T-helper 2 cell (primary cell): ENCODE data around the gene FRMD3.
"Not testable (repeated sequence)": the region's sequence is repeated elsewhere in the genome, so short reads cannot be mapped to it uniquely, and the experiment has no call there.

Experiments used
- DNase-seq, 5 experiments: peaks; one replicate each; pipeline versions ENCODE4 v3.0.0 to v3.0.0-alpha.2; 2012 to 2022

Gene FRMD3

DNA sequence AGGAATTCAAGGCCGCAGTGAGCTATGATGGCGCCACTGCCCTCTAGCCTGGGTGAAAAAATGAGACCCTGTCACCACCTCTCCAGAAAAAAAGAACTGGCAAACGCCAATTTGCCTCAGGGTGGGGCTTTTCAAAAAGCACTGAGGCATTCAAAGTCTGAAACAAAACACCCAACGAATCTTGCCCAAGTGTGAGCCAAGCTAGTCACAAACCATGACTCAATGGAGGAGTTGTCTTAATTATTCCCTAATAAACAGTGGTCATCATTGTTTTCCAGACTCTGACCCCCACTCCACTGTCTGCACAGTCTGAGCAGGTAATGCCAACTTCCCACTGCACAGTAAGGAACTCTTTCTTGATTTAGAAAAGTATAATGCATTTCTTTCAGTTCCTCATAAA lies 16.8 kb downstream of the FRMD3 start:
- no peak for DNase-seq

DNA sequence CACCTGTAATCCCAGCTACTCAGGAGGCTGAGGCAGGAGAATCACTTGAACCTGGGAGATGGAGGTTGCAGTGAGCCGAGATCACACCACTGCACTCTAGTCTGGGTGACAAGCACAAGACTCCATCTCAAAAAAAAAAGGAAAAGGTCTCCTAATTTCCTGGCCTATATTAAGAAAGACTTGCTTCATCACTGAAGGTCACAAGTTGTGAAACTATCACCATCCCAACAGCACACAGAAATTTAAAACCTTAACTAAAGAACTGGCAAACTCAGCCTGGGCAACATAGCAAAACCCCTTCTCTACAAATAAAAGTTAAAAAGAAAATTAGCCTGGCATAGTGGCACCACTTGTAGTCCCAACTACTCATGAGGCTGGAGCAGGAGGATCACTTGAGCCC lies 17.2 kb downstream of the FRMD3 start:
- DNase-seq = no peak

DNA sequence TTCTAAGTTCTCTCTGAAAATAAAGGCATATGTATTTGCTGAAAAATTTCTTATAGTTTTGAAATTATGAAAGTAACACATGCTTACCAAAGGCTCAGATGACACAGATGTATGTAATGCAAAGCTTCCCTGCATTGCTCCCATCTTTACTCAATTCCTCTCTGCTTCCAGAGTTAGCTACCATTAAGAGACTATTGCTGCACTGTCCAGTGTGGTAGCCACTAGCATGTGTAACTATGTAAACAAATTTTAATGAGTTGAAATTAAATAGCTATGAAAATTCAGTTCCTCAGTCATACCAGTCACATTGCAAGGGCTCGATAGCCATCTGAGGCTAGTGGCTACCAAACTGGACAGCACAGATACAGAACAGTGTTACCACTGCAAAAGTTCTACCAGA lies 17.9 kb downstream of the FRMD3 start:
- DNase-seq = no peak

DNA sequence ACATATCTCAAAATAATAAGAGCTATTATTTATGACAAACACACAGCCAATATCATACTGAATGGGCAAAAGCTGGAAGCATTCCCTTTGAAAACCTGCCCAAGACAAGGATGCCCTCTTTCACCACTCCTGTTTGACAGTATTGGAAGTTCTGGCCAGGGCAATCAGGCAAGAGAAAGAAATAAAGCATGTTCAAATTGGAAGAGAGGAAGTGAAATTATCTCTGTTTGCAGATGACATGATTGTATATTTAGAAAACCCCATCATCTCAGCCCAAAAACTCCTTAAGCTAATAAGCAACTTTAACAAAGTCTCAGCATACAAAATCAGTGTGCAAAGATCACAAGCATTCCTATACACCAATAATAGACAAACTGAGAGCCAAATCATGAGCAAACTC lies 20.2 kb downstream of the FRMD3 start:
- not testable (repeated sequence) for DNase-seq

DNA sequence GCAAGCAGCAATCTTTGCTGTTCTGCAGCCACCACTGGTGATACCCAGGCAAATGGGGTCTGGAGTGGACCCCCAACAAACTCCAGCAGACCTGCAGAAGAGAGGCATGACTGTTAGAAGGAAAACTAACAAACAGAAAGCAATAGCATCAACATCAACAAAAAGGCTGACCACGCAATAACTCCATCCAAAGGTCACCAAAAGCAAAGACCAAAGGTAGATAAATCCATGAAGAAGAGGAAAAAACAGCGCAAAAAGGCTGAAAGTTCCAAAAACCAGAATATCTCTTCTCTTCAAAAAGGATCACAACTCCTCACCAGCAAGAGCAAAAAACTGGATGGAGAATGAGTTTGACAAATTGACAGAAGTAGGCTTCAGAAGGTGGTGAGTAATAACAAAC lies 23.4 kb downstream of the FRMD3 start:
- DNase-seq = no peak

DNA sequence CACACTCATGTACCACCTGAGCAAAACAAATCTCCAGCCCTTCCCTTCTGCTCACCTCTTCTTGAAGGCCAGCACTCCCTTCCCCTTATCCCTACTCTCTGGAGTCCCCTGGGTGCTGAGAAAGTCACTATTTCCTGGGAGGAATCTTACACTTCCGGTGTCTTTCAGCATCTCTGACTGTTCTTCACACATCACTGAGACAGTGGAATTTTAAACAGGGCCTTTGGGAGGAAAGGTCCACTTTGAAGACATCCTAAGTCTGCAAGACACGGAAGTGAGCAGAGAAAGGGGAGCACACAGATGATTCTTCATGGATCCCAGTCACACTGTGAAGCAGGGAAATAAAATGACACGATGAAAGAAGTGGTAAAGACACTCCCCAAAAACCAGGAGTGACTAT lies 25.6 kb downstream of the FRMD3 start:
- DNase-seq = no peak

DNA sequence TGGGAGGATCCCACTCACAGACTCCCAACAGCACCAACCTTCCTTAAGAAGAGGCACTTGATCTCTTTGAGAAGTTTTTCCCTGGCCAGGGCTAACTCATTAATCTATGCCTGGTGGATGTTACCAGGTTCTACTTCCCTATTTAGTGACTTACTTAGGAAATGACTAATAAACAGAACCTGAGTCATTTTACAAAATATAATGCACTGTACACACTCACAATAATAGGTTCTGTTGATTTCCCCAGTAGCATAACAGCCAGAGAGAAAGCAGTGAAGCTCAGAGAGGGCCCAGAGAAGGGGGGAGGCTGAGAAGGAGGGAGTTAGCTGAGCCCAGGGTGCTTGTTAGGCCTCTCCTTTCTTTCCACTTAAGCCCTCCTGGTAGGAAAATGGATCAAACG lies 27.1 kb downstream of the FRMD3 start:
- peak in 1 of 5 experiments; percentile 15 for DNase-seq

DNA sequence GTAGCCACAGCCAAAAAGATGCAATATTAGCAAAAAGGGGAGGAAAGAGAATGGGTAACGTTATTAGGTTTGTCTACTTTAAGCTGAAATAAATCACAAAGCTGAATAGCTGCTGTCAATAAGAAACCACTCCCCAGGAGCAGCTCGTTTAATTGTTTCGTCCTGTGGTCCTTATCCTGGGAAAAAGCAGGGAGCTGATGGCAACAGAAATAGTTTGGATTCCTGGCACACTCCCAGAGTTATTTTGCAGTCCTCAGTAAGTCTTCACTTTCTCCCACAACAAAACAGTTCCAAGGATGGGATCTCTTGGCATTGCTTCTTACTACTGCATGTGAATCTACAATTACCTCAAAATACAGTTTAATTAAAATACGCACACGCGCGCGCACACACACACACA lies 28.8 kb downstream of the FRMD3 start:
- DNase-seq = no peak

DNA sequence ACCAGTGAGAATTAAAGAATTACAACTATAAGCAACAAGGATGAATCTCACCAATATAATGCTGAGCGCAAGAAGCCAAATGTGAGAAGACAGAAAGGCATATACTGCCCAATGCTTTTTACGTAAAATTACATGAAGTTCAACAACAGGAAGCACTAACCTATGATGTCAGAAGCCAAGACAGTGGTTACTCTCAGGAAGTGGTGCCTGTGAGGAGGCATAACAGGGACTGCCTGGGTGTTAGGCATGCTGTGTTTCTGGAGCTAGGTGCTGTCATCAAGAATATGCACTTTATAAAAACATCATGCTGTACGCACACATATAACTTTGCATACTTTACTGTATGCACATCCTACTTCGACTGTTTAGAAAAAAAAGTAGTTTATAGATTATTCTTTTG lies 30.1 kb downstream of the FRMD3 start:
- peak in 1 of 5 experiments; percentile 50 for DNase-seq

DNA sequence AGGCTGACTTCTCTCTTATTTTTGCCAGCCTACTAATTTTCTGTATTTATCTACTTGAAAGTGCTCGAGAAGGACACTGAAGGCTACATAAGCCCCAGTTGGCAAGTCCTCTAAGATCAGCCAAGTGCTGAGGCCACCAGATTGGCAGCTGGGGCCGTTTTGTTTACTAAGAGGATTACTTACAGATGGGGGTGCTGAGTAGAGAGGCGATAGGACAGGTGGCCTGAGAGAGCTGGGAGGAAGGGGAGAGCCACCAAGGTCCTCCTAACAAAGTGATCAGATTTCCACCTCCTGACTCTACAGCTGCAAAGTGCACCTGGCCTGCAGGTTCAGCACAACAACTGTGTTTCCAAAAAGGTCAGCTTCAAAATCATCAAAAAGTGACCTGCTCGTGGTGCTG lies 32.9 kb downstream of the FRMD3 start:
- DNase-seq = no peak

DNA sequence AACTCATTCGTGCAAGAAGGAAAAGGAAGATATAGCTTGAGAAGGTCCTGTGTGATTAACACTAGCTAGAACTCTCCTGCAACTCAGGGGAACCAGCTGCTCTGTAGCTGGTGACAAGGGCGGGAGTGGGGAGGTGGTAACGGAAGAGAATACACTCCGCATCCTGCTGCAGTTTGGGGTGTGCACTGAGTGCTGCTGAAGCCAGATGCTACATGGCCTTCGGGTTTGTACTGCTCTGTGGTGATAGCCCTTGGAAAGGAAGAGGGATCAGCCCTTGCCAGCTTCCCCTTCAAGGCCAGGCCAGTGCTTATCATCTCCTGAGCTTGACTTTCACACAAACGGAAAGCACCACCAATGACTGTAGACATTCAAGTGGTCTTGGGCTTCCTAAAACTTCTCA lies 34.3 kb downstream of the FRMD3 start:
- DNase-seq = no peak

DNA sequence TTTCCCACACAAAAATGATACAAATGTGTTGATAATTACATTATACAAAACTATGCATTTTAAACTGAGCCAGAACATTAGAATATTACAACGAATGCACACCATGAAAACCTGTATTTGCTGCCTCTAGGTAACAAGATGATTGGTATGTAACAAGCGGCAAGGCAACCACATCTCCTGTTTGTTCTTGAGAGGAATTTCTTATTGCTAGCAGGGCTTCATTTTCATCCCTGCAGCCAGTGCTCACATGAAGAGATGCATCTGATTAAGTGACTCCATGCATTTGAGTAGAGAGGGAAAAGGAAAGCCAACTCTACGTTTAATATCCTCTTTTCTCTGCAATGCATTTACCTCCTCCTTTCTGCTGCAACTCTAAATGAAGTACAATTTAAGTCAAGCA lies 36.6 kb downstream of the FRMD3 start:
- DNase-seq = no peak

DNA sequence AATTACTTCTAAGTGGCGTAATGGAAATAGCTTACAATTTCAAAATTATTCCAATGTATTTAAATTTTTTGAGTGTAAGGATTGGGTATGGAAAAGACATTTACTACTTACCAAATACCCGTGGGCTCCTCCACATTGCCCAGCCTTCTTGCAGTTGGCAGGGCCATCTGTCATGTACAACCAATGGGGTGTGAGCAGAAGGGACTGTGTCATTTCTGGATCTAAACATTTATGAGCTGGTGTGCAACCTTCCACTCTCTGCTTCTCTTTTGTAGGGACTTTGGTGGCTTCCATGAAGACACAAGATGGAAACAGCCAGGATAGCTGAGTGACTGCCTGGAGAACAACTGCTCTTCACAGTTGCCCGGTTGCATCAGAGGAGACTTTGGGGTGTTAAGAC lies 40.8 kb downstream of the FRMD3 start:
- no peak for DNase-seq

DNA sequence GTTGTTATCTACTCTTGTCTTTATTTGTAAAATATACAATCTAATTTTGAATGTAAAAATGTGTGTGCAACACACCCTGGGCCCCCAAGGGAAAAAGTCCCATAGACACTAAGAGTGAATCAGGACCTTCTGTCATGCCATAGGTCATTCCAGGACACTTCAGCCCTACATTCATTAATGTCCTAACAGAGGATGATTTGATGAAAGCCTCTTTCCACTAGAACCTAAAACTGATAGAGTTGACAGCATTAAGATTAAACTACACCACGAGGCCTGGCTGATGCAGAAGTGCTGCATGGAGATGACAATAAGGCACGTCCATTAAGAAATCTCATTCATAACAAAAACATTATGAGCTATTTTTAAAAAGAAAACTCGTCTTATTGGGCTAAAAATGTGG lies 46.2 kb downstream of the FRMD3 start:
- DNase-seq = no peak

DNA sequence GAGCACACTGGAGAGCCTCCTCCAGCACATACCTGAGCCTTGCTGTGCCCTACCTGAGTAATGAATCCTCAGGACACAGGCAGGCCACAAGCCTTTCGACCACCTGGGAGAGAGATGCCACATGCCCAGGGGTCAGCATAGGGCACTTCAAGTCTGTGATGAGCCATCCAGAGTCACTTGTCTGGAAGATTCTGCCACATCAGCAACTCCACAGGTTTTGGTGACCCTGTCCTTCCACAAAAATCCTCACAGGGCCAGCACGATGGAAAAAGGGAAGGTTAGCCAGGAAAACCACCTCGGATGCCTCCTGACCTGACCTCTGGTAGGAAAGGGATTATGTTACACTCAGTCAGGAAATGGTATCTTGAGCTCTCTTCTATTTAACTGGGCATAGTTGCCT lies 46.8 kb downstream of the FRMD3 start:
- no peak for DNase-seq

DNA sequence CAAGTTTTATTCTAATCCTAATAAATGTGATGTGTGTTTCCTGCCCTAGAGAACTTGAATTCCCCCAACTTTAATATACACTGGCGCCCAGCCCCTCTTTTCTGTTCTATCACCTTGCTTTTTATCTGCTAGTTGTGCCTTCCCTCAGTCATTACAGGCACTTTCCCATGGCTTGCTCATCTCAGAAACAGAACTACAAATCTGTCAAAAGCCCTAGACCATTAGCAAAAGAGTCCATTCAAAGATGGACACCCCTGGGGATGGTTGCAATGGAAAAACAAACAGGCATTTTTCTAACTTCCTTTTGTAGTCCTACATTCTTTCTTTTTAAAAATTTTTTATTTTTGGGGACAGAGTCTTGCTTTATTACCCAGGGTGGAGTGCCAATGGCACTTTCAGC lies 48.2 kb downstream of the FRMD3 start:
- no peak for DNase-seq

DNA sequence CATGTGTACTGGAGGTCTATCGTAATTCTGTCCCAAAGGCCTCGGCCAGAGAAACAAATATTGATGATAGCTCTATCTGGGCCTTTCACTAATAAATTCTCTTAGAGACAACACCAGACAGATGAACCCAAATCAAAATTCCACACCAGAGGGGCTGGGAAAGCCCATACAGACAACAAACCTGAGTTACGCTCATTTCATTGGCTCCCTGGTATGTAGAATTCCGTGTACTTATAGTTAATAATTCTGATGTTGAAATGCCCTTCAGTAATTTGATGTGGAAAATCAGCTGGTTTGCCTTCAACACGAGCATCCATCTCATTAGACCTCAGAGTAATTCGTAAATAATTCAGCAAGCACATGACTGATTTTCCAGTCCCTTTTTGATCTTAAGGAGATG lies 53.2 kb downstream of the FRMD3 start:
- DNase-seq = no peak

DNA sequence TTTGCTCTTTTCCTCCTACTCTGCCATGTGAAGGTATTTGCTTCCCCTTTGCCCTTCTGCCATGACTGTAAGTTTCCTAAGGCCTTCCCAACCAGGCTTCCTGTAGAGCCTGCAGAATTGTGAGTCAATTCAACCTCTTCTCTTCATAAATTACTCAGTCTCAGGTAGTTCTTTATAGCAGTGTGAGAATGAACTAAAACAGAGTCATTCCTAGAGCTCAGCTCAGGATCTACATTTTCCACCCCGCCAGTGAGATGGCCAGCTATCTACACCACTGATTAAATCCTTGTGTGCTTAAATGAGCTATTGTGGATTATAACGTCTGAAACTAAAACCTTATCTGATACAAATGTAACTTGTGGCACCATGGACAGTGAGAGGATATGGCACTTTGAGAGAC lies 55.0 kb downstream of the FRMD3 start:
- DNase-seq = no peak

DNA sequence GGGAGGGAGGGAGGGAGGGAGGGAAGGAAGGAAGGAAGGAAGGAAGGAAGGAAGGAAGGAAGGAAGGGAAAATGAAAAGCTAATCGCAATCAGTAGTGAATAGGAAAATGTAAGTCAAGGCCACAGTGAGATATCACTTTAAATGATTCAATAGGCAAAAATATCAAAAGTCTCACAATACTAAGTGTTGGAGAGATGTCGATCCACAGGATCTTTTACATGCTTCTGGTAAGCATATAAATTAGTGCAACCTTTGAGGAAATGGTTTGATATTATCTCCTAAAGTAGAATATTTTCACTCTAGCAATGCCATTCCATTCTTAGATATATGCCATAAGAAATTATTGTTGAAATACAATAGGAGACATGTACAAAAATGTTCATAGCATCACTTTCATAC lies 58.4 kb downstream of the FRMD3 start:
- no peak for DNase-seq

DNA sequence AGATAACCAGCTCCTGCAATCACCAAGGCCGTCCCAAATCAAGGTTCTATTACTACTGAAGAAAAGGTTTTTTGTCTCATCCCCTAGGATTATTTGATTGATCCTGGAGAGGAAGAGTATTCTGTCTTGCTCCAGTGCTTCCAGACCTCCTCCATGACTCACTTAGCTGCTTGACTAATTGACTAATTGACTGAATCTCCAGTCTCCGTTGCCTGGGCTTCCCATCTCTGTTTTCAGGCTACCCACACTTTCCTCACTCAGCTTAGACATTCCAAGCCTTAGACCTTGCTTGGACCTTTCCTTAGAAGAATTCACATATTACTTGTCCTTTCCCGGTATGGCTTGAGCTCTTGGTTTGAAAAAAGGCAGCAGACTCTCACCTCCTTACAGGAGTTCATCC lies 60.6 kb downstream of the FRMD3 start:
- no peak for DNase-seq

DNA sequence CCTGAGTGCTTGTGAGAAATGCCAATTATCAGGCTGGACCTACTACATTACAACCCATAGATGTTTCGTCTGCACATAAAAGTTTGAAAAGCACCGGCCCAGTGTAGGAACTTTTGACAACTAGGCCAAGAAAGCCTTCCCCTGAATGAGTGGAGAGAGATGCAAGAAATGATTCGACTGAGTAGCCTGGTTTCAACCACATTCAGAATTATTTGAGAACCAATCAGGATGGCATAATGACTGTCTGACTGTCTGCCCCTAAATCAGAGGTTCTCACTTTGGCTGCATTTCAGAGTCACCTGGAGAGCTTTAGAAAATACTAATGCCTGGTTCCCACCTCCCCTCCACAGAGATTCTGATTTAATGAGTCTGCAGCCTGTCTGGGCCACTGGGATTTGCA lies 61.1 kb downstream of the FRMD3 start:
- DNase-seq = no peak

DNA sequence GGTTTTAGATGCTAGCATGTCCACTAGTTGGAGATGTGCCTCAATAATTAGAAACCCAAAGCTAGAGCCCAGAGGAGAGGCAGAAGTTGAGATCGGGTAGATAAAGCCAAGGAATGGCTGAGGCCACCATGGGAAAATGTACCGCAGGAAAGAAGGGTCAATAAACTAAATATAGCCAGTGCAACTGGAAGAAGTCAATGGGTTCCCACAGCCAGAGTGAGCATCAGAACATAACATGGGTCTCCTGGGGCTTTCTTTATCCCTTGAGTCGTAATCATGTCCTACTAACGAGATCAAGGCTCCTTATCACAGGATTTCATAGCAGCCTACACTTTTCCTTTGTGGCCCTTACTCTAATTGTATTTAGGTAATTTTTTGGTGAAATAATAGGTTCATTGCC lies 61.7 kb downstream of the FRMD3 start:
- DNase-seq = no peak

DNA sequence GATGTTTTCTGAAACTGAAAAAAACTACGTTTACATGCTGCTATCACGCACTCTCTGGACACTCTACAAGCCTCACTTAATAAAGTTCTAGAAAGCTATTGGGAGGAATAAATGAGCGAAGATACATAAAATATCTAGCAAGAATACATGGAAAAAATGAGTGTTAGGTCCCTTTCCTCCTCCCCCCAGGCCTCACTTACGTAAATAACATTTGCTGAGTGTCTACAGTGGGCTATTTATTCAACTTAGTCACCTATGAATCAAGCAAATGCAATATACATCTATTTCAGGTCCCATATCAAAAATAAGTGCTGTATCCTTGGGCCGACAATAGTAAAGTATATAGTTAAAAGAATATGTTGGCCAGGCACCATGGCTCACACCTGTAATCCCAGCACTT lies 62.5 kb downstream of the FRMD3 start:
- no peak for DNase-seq

DNA sequence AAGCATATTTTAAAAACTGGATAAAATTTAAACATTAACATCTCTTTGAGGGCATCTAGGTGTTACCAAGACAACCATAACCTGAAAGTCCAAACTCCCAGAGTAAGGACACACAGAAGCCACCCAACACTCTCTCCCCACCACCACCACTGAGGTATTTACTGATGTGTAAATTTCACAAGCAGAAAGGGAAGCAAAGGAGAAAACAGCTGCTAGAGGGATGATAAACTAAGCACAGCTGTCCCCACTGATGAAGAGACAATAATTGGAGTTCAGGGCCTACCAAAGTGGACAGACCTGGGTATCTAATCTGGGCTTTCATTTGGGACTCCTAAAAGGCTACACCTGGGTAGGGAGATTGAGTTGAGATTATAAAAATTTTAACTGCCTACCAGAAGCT lies 63.6 kb downstream of the FRMD3 start:
- DNase-seq = no peak

DNA sequence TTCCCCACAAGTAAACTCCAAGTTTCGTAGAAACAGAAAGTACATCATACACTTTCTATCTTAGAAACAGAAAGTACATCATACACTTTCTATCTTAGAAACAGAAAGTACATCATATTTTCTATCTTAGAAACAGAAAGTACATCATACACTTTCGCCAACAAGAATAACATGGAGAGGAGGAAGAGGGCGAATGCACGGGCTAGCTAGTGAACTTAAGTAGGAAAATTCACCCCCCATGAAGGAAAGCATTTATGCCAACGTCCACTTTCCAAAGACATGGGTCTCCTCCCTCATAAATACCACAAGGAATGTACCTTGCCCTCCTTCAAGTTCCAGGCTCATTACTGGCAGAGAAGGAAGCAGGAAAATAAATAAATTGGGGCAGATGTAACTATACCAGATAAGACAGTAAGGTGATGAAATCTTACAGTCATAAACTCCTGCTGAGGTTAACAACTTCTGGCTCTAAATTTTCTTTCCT lies 64.7 kb downstream of the FRMD3 start:
- DNase-seq = peak in 1 of 5 experiments; percentile 34

DNA sequence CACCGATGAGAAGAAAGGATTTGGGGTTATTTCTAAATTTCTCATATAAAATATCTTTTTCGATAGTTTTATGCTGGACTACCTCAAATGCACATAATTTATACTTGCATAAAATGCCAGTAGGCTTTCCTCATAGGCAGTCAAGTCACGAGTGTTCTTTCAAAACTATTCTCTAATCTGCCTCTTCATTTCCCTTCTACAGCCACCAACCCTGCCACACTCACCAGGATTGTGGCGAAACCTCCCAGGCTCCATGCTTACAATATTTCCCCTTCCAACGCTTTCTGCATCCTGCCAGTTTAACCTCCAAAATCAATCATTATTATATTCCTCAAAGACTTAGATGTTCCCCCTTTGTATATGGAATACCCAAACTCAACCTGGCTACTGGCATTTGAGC lies 65.4 kb downstream of the FRMD3 start:
- no peak for DNase-seq
